Stimulated activated CD8-positive, alpha-beta memory T cell treated with anti-CD3 and anti-CD28 coated beads, Interleukin-2, amount 100 ng/mL, for 48 hours (primary cell): ENCODE results near the gene GNA12.
"Not testable (repeated sequence)": the region's sequence is repeated elsewhere in the genome, so short reads cannot be mapped to it uniquely, and the experiment has no call there.

Source experiments
- DNase-seq, 2 donors: peaks; one replicate each; pipeline ENCODE4 v3.0.0-alpha.2; 2020; ENCODE audit warnings: low read depth in 2 of 2

GNA12 gene

DNA sequence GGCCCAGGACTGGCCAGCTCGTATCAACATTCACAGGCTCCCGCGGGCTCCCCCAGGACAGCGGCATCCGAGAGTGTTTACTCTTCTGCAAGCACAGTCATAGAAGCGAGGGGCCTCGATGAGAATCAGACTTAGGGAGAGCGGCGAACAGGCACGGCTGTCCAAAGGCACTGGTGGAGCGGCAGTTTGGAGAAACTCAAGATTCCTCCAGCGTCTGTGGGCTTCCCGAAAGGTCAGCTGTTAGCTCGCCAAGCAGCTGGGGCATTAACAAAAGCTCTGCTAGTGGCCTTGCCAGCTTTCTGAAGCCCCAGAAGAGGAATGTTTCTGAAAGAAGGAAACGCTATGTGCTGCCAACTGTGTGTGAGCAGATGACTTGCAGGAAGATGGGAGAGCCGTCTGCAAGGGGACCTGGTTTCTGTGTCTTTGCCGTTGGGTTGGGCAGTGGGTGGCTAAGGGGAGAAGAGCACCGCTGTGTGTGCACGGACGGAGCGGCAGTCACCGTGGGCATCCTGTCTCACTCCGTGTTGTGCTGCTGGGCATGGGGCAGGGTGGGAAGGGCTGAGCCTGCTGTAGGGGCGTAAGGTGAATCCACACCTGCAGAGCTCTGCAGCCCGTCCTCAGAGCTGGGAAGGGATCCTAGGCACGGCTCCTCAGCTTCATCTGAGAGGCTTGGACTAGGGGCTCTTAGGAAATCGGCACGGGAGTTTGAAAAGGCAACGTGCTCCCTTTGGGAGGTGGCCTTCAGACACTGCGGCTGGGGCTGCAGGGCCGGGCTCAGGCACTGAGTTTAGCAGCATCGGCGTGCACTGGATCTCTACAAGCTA is 114.0 kb downstream of the GNA12 start:
- DNase-seq = no peak

DNA sequence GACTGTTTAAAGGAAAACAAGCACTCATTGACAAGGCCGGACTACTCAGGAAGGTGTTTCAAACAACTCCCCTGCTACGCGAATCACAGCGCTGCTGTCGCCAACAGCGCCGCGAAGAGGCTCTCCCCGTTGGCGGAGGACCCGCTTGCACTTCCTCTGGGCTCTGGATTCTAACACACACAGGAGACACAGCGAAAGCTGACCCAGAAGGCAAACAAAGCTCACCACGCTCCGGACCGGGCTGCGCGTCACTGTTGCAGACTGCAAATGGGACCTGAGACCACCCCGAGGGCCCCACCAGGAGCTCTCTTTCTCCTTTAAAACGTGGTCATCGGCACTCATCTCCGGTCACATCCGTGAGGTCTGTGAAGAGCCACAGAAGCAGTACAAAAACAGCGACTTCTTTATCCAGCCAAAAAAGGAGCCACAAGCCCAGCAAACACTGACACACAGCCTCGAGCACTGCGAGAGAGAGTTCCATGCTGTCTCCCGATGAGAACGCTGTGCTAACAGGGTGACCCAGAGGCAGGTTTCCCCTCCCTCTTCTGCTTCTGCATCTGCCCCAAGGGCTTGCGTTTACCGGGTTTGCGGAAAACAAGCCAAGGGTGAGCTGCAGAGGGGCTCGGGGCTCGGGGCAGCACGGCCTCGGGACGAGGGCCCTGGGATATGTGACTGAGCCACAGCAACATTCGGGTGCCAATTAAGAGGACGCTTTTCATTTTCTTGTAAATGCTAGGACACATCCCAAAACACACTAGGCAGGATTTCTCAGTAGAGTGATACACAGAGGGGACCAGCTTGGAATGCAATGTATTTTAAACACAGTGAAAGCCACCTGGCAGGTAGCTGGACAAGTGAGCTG is 114.8 kb downstream of the GNA12 start:
- DNase-seq = no peak

GRCh38 chr7:2728316-2729030 is 115.6 kb downstream of the GNA12 start:
- DNase-seq = no peak

DNA sequence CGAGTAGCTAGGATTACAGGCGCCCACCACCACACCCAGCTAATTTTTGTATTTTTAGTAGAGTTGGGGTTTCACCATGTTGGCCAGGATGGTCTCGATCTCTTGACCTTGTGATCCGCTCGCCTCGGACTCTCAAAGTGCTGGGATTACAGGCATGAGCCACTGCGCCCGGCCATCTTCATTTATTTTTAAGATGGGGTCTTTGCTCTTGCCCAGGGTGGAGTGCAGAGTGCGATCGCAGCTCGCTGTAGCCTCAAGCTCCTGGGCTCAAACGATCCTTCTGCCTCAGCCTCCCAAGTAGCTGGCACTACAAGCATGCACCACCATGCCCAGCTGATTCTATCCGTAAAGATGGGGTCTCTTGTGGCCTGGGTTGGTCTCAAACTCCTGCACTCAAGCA is 116.9 kb downstream of the GNA12 start:
- not testable (repeated sequence) for DNase-seq

GRCh38 chr7:2726316-2727018 is 117.6 kb downstream of the GNA12 start:
- no peak for DNase-seq

DNA sequence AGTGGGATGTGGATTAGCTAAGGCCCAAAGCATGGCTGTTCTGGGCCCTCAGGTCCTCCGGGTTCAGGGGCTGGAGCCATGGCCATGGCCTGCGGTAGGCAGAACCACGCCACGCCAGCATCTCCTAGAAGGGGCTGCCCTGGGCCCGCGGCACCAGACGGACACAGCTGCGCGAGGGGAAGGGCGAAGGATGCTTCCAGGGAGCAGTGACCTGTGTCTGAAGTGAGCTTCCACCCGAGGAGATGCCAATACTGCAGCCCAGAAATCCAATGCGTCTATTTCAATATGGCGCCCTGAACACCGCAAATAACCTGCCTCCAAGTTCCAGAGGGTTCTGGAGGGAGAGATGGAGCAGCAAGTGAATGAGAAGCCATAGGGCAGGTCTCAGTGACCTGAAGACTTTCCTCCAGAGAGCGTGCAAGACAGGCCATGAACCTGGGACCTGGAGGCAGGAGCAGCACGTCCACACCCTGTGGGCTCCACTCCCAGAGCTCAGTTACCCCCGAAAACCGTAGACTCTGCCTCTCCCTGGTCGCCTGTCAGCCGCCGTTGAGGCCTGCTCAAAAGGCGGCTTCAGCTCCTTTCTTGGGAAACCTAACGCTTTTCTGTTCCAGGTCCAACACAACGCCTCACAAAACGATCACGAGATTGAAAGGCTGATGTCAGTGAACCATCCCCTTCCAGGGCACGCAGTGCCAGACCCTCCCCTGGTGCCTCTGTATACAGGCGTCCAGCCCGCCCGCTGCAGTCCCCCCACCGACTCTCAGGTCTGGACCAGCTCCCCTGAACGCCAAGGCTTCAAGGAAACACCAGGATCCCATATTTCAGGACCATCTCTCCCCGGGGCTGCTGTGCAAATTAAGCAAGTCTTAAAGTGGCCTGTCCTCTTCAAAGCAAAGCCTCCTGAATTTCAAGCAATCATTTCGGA is 118.7 kb downstream of the GNA12 start:
- DNase-seq = no peak

DNA sequence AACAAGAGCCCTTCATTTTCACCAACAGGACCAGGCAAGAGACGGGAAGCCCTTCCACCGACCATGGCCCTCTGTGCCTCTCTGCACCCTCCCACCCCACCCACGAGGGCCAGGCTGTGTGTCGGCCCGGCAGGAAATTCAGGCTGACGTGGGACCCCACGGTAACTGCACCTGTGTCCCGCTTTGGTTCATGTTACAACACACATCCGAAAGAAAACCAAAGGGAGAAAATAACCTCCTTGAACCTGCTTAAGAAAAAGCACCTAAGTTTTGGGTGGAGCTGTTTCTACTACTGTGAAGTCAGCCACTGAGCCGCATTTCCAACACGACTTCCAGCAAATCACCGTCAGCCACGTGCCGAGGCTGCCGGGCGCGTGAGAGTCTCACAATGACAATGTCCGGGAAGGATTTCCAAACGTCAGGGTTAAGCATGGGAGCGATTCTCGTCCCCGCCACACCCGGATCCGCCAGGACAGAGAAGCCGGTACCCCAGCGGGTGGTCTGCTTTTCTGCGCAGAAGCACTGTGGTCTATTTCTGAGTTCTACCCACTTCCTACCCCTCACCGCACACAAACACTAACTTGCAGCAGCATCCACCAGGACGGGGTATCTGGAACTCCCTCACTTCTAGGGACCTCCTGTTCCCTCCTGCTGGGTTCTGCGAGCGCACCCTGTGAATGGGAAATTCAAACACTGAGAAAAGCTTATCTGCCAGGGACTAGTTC is 119.5 kb downstream of the GNA12 start:
- no peak for DNase-seq

GRCh38 chr7:2724036-2724435 is 120.1 kb downstream of the GNA12 start:
- DNase-seq = not testable (repeated sequence)

- DNase-seq = no peak
Measured at GRCh38 chr7:2723138-2723850, 120.8 kb downstream of the GNA12 start.

DNA sequence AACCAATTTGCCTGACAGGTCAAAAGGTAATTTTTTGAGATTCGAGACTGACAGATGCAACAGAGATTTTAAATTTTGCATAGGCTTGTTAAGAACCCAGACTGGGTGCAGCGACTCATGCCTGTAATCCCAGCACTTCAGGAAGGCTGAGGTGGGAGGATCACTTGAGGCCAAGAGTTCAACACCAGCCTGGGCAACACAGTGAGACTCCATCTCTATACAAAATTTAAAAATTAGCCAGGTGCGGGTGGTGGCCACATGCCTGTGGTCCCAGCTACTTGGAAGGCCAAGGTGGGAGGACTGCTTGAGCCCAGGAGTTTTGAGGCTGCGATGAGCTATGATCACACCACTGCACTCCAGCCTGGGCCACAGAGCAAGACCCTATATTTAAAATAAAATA is 121.5 kb downstream of the GNA12 start:
- no peak for DNase-seq

- DNase-seq = no peak
Measured at GRCh38 chr7:2721842-2722241, 122.3 kb downstream of the GNA12 start.

GRCh38 chr7:2720024-2720423 is 124.1 kb downstream of the GNA12 start:
- DNase-seq = no peak

DNA sequence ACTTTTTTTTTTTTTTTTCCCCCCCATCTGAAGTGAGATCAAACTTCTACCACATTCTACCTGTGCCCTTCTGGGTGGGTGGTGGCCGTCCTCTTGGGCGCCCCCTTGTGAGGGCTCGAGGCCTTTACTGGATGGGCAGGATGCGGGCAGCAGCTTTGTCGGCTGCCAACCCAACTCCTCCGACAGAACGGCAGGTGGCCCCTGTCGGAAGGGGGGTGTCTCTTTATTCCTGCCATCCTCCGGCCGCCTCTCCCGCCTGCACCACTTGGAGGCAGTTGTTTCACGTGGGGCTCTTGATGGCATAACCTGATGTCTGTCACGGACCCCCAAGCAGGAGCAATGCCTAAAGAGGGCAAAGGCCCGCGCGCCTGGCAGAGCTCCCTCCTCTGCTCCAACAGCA is 125.1 kb downstream of the GNA12 start:
- DNase-seq = peak; percentile 65 to 68

GRCh38 chr7:2718296-2718965 is 125.7 kb downstream of the GNA12 start:
- DNase-seq = no peak

DNA sequence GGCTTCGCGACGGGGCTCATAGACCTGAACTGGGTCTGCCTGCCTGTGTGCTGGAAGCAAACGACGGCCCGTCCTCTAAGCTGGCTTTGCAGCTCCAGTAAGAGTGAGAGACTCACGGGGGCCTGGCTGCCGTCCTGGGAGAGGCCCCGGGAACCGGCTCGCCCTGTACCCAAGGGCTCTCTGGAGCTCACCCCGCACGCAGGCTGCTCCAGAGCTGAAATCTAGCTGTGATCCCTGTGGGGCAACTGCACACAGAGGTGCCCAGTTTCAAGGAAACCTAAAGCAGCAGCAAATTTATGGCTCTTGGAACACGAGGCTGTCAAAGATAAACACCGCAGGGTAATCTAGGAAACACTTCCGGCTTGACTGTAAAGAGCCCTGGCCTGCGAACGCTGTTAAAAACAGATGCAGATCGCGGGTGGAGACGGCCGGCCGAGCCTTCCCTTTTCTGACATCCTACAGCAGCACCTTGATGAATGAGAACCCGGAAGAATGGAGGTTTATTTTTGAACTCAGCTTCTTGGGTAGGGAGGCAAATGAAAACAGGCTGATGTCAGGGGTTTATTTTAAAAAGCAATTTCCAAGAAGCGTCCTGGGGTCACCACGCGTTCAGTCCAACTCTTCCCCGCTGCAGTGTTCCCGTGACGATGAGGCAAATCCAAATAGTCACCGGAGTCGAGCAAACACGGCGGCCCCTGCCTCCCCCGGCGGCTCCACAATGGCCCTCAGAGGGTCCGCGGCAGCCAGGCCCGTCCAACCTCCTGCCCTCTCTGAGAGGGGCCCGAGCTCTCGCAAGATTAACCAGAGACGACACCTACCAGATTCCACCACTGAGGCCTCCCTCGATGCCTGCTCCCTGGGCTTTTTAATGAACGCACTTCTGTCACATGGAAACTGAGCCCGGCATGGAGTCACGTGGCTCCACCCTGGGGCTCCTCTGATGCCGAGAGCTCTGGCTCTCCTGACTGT is 126.5 kb downstream of the GNA12 start:
- no peak for DNase-seq

DNA sequence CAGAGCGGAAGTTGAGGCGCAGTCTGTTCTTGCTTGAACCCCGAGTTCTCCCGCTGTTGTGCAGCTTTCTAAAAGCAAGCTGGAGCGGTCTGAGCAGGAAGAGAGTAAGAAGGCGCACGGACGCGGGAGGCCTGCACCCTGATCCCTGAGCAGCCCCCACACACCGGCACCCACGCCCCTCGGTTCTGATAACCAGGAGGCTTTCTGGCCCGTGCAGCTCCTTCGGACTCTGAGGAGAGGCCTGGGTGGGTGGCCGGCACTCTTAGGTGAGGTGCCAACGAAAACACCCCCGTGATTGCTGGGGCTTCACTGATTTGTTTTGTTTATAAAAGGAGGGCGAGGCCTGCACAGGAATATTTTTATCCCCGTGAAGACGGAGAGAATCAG is 127.2 kb downstream of the GNA12 start:
- no peak for DNase-seq

- DNase-seq = no peak
Measured at GRCh38 chr7:2716488-2716887, 127.6 kb downstream of the GNA12 start.
